ENCODE measurements around the gene SIRT5. TPM values are rescaled to one million over a fixed set of nuclear protein-coding genes. Genes with fewer than 3 reads are reported as not detected.
A peak's percentile ranks its signal among the peaks of the same experiment; 100 is the strongest.

SIRT5 gene
- total and polyA plus RNA-seq, 5 donors from 2014 or later, result 8.2 to 12.5 (median 10.1) TPM

DNA sequence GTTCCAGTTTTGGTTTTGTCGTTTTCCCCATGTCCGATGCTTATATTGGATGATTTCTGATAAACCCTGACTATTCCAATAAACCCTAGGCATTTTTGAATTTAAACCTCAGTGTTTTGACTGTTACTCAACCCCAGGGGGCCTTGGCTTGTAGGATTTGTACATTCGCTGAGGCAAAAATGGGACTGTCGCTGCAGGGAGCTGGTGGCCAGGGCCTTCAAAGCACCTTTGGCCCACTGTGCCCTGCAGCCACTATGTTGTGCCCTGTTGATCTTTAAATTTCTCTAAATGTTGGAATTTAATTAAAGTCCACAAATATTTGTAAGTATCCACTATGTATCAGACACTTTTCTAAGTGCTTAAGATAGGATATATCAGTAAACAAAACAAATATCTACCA lies 31.2 kb downstream of the SIRT5 start:
- no peak overlapping the region for H3K27ac Mint-ChIP-seq
- H3K4me1 Mint-ChIP-seq, result peaks cover 0 to 4% (median 2%) of the 10 kb centered on the region in 4 donors
- no peaks in the 10 kb centered on the region for H3K27me3 ChIP-seq (ENCODE audit: control insufficient read depth, insufficient read depth, low read length)
- H3K9me3 Mint-ChIP-seq, result no peaks in the 10 kb centered on the region
- H3K4me1 ChIP-seq (ENCODE audit: control insufficient read depth, insufficient read depth, low read length, poor library complexity, severe bottlenecking), result no peaks in the 10 kb centered on the region
- H3K36me3 Mint-ChIP-seq, result peaks cover 31% of the 10 kb centered on the region
- peaks cover 18% of the 10 kb centered on the region for H3K36me3 ChIP-seq (ENCODE audit: control insufficient read depth, insufficient read depth, low read length)
- DNase-seq (no peak), ATAC-seq (ENCODE audit: low read depth in 2 of 2) (no peak)
- no peak overlapping the region for H3K4me3 ChIP-seq (ENCODE audit: low read depth, low read length)
- H3K4me3 Mint-ChIP-seq, result no peak overlapping the region
- H3K27ac ChIP-seq (ENCODE audit: insufficient read depth, low read length, poor library complexity, severe bottlenecking), result no peak overlapping the region
- H3K27me3 Mint-ChIP-seq, result no peaks in the 10 kb centered on the region
- no peaks in the 10 kb centered on the region for H3K9me3 ChIP-seq (ENCODE audit: control insufficient read depth in 2 of 2, low read length in 2 of 2)

DNA sequence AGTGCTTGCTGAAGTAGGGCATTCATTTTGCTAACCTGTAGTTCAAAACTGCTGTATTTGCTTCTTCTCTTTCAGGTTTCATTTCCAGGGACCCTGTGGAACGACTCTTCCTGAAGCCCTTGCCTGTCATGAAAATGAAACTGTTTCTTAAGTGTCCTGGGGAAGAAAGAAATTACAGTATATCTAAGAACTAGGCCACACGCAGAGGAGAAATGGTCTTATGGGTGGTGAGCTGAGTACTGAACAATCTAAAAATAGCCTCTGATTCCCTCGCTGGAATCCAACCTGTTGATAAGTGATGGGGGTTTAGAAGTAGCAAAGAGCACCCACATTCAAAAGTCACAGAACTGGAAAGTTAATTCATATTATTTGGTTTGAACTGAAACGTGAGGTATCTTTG lies 37.3 kb downstream of the SIRT5 start:
- Histone ChIP-seq H3K36me3 (ENCODE audit: control insufficient read depth, insufficient read depth, low read length) (no peaks in the 10 kb centered on the region), H3K9me3 (ENCODE audit: control insufficient read depth in 2 of 2, low read length in 2 of 2) (no peaks in the 10 kb centered on the region), H3K27me3 (ENCODE audit: control insufficient read depth, insufficient read depth, low read length) (no peaks in the 10 kb centered on the region), H3K4me1 (ENCODE audit: control insufficient read depth, insufficient read depth, low read length, poor library complexity, severe bottlenecking) (peaks cover 19% of the 10 kb centered on the region), H3K27ac (ENCODE audit: insufficient read depth, low read length, poor library complexity, severe bottlenecking) (no peak overlapping the region), H3K4me3 (ENCODE audit: low read depth, low read length) (no peak overlapping the region)
- H3K9me3 Mint-ChIP-seq, result no peaks in the 10 kb centered on the region
- DNase-seq, result peak in 1 of 3 donors; percentile 43
- peak overlapping the region in 3 of 4 donors; percentile 10 to 16 (median 10) for H3K4me3 Mint-ChIP-seq
- no peak for ATAC-seq (ENCODE audit: low read depth in 2 of 2)
- peaks cover 11 to 40% (median 27%) of the 10 kb centered on the region in 4 donors for H3K4me1 Mint-ChIP-seq
- H3K27me3 Mint-ChIP-seq, result no peaks in the 10 kb centered on the region
- H3K27ac Mint-ChIP-seq, result peak overlapping the region in 2 of 3 donors; percentile 9 to 10
- peaks cover 8% of the 10 kb centered on the region for H3K36me3 Mint-ChIP-seq

DNA sequence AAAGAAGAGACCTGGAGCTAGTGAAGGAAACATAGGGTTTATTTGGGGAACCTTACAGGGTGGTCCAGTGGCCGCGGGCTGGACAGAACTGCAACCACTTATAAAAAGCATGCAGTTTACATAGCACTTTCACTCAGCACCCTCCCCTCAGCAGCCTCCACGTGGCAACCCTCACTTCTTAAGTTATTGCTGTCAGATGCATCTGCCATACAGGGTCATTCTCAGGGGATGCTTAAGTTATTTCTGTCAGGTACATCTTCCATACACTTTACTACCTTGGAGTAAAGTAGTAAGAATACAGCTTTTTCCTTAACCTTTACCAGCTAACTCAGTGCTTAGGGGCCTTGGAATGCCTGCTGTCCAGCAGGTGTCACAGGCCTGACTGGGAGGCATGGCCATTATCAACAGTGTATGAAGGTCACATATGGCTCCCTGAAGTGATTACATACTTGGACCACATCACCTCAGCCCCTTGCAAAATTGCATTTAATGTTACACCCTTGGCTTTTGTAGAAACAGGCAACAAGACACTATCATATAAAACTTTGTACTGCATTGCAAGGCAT lies 38.7 kb downstream of the SIRT5 start:
- H3K4me3 Mint-ChIP-seq, result peak overlapping the region; percentile 43 to 99 (median 95)
- H3K9me3 Mint-ChIP-seq, result no peaks in the 10 kb centered on the region
- ATAC-seq (ENCODE audit: low read depth in 2 of 2) (no peak), DNase-seq (no peak)
- H3K36me3 Mint-ChIP-seq, result peaks cover 14% of the 10 kb centered on the region
- H3K36me3 ChIP-seq (ENCODE audit: control insufficient read depth, insufficient read depth, low read length), result peaks cover 8% of the 10 kb centered on the region
- no peak overlapping the region for H3K4me3 ChIP-seq (ENCODE audit: low read depth, low read length)
- no peaks in the 10 kb centered on the region for H3K9me3 ChIP-seq (ENCODE audit: control insufficient read depth in 2 of 2, low read length in 2 of 2)
- no peak overlapping the region for H3K27ac ChIP-seq (ENCODE audit: insufficient read depth, low read length, poor library complexity, severe bottlenecking)
- H3K27me3 ChIP-seq (ENCODE audit: control insufficient read depth, insufficient read depth, low read length), result no peaks in the 10 kb centered on the region
- H3K4me1 ChIP-seq (ENCODE audit: control insufficient read depth, insufficient read depth, low read length, poor library complexity, severe bottlenecking), result peaks cover 26% of the 10 kb centered on the region
- peak overlapping the region in 1 of 3 donors; percentile 97 for H3K27ac Mint-ChIP-seq
- H3K27me3 Mint-ChIP-seq, result no peaks in the 10 kb centered on the region
- peaks cover 20 to 52% (median 35%) of the 10 kb centered on the region in 4 donors for H3K4me1 Mint-ChIP-seq

DNA sequence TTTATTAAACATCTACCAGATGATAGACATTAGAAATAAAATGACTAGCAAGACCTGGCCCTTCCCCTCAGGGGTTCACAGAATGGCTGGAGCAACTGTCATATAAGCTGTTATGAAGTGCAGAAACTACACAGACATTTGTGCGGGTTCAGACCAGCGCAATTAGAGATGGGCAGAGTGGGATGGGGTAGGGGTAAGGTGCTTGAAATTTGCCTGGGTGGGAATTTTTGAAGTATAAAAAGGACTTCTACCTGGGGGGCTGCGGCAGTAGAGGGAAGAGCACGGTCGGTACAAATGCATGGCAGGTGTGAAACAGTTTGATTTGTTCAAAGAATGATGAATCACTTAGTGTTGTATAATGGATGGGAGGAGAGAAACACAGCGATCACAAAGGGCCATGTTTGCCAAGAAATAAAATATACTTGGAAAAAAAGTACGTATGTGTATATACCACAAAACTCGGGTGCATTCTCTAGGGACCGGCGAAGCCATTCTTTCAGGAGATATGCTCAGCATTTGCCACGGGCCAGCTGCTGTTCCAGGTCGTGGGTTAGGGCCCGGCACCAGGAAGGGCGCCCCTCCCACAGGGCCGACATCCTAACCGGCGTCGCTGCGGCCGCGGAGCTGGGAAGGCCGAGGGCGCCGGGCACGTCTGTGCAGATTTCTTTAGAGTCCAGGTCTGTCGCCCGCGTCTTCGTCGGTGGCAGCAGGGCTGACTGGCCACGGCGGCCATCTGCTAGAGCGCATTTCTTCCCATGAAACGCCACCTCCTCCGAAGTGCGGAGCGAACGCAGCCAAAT lies 39.9 kb downstream of the SIRT5 start:
- H3K36me3 Mint-ChIP-seq, result peaks cover 18% of the 10 kb centered on the region
- no peak for ATAC-seq (ENCODE audit: low read depth in 2 of 2)
- H3K9me3 ChIP-seq (ENCODE audit: control insufficient read depth in 2 of 2, low read length in 2 of 2), result no peaks in the 10 kb centered on the region
- H3K27me3 Mint-ChIP-seq, result no peaks in the 10 kb centered on the region
- peaks cover 26% of the 10 kb centered on the region for H3K4me1 ChIP-seq (ENCODE audit: control insufficient read depth, insufficient read depth, low read length, poor library complexity, severe bottlenecking)
- peak overlapping the region; percentile 94 to 99 (median 96) for H3K4me3 Mint-ChIP-seq
- peaks cover 18% of the 10 kb centered on the region for H3K36me3 ChIP-seq (ENCODE audit: control insufficient read depth, insufficient read depth, low read length)
- no peaks in the 10 kb centered on the region for H3K27me3 ChIP-seq (ENCODE audit: control insufficient read depth, insufficient read depth, low read length)
- peak overlapping the region; percentile 52 to 98 (median 97) for H3K27ac Mint-ChIP-seq
- DNase-seq, result peak in 1 of 3 donors; percentile 24
- peaks cover 20 to 61% (median 41%) of the 10 kb centered on the region in 4 donors for H3K4me1 Mint-ChIP-seq
- peak overlapping the region; percentile 96 for H3K4me3 ChIP-seq (ENCODE audit: low read depth, low read length)
- H3K9me3 Mint-ChIP-seq, result no peaks in the 10 kb centered on the region
- H3K27ac ChIP-seq (ENCODE audit: insufficient read depth, low read length, poor library complexity, severe bottlenecking), result peak overlapping the region; percentile 84

DNA sequence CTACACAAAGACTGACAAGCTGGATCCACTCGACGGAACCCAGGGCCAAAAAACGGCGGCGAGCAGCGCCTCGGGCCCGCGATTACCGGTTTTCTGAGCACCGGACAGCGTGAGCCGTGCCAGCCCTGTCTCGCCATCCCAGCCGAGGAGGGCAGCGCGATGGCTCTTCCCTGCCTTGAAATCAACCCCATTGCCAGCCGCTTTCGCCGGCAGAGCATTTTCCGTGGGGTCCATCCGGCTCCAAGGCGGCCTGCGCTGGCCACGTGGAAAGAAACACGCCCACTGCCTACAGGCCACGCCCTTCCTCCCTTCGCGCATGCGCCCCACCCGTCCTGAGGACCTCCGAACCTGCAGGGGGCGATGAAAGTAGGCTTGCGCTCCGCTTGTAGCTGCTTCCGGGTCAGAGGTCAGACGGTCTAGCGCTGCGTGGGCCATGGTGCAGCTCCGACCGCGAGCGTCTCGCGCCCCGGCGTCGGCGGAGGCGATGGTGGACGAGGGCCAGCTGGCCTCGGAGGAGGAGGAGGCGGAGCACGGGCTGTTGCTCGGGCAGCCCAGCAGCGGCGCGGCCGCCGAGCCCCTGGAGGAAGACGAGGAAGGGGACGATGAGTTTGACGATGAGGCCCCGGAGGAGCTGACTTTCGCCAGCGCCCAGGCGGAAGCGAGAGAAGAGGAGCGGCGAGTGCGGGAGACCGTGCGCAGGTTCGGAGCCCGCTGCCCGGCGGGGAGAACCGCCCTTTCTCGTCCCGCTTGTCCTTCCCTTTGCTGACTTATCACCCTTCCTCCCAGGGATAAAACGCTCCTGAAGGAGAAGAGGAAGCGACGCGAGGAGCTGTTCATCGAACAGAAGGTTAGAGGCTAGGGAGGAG lies 40.8 kb downstream of the SIRT5 start, which contains the start of gene NOL7:
Gene NOL7, plus strand, starts transcription at position 410 of the 866 bp plus-strand sequence. Its CDS starts 24 bp downstream, at position 434.
- peaks cover 20 to 61% (median 42%) of the 10 kb centered on the region in 4 donors for H3K4me1 Mint-ChIP-seq
- DNase-seq, result peak; percentile 98

DNA sequence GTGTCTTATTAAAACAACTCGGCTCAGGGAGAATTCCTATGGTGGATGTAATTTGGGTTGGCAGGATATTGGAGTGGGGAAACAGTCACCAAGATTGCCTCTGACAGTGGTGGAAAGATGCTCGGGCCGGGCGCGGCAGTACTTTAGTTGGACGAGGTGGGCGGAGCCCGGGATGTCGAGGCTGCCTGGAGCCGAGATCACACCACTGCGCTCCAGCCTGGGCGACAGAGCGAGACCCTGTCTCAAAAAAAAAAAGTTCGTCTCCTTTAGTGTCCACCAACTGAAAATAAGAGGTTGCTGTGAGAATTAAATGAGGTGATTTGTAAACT lies 41.4 kb downstream of the SIRT5 start:
- Mint-ChIP-seq H3K9me3 (no peaks in the 10 kb centered on the region), H3K27ac (peak overlapping the region; percentile 97 to 98 (median 98)), H3K27me3 (no peaks in the 10 kb centered on the region), H3K4me1 (peaks cover 20 to 57% (median 42%) of the 10 kb centered on the region in 4 donors), H3K36me3 (peaks cover 18% of the 10 kb centered on the region), H3K4me3 (peak overlapping the region; percentile 94 to 99 (median 96))
- Histone ChIP-seq H3K27me3 (ENCODE audit: control insufficient read depth, insufficient read depth, low read length) (no peaks in the 10 kb centered on the region), H3K27ac (ENCODE audit: insufficient read depth, low read length, poor library complexity, severe bottlenecking) (peak overlapping the region; percentile 84), H3K36me3 (ENCODE audit: control insufficient read depth, insufficient read depth, low read length) (peaks cover 30% of the 10 kb centered on the region), H3K4me1 (ENCODE audit: control insufficient read depth, insufficient read depth, low read length, poor library complexity, severe bottlenecking) (peaks cover 26% of the 10 kb centered on the region), H3K4me3 (ENCODE audit: low read depth, low read length) (peak overlapping the region; percentile 96), H3K9me3 (ENCODE audit: control insufficient read depth in 2 of 2, low read length in 2 of 2) (no peaks in the 10 kb centered on the region)
- ATAC-seq (ENCODE audit: low read depth in 2 of 2) (no peak), DNase-seq (peak; percentile 35 to 39 (median 38))

More for the DNA sequence above, 40.8 kb downstream of the SIRT5 start, which contains the start of gene NOL7:
- Histone ChIP-seq H3K27me3 (ENCODE audit: control insufficient read depth, insufficient read depth, low read length) (no peaks in the 10 kb centered on the region), H3K4me3 (ENCODE audit: low read depth, low read length) (peak within 1 kb of the TSS; percentile 96), H3K4me1 (ENCODE audit: control insufficient read depth, insufficient read depth, low read length, poor library complexity, severe bottlenecking) (peaks cover 26% of the 10 kb centered on the region), H3K9me3 (ENCODE audit: control insufficient read depth in 2 of 2, low read length in 2 of 2) (no peaks in the 10 kb centered on the region), H3K27ac (ENCODE audit: insufficient read depth, low read length, poor library complexity, severe bottlenecking) (peak within 1 kb of the TSS; percentile 84), H3K36me3 (ENCODE audit: control insufficient read depth, insufficient read depth, low read length) (peaks cover 24% of the 10 kb centered on the region)
- Mint-ChIP-seq H3K27ac (peak within 1 kb of the TSS; percentile 97 to 98 (median 98)), H3K9me3 (no peaks in the 10 kb centered on the region), H3K36me3 (peaks cover 18% of the 10 kb centered on the region), H3K4me3 (peak within 1 kb of the TSS; percentile 94 to 99 (median 96)), H3K27me3 (no peaks in the 10 kb centered on the region)
- peak; percentile 94 for ATAC-seq (ENCODE audit: low read depth in 2 of 2)

DNA sequence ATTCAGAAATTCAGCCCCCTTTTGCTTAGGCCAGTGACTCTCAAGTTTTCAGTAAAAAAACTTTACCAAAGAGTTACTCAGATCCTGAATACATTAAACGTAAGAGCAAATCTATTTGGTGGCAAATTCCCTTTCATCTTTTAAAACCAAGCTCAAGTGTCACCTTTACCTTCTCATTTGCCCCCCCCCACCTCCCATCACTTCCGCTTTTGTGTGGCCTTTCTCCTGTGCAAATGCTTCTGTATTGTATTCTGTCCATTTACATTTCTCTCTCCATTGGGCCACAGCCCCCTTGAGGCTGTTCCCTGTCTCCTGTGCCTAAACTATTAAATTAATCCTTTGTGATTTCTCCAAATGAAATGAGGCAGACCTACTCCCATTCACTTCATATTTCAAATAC lies 42.7 kb downstream of the SIRT5 start:
- Histone ChIP-seq H3K9me3 (ENCODE audit: control insufficient read depth in 2 of 2, low read length in 2 of 2) (no peaks in the 10 kb centered on the region), H3K27me3 (ENCODE audit: control insufficient read depth, insufficient read depth, low read length) (no peaks in the 10 kb centered on the region), H3K4me3 (ENCODE audit: low read depth, low read length) (no peak overlapping the region), H3K27ac (ENCODE audit: insufficient read depth, low read length, poor library complexity, severe bottlenecking) (peak overlapping the region; percentile 84), H3K36me3 (ENCODE audit: control insufficient read depth, insufficient read depth, low read length) (peaks cover 43% of the 10 kb centered on the region), H3K4me1 (ENCODE audit: control insufficient read depth, insufficient read depth, low read length, poor library complexity, severe bottlenecking) (peaks cover 26% of the 10 kb centered on the region)
- Mint-ChIP-seq H3K4me1 (peaks cover 16 to 55% (median 37%) of the 10 kb centered on the region in 4 donors), H3K4me3 (peak overlapping the region; percentile 94 to 99 (median 96)), H3K36me3 (peaks cover 25% of the 10 kb centered on the region), H3K9me3 (no peaks in the 10 kb centered on the region), H3K27ac (peak overlapping the region in 2 of 3 donors; percentile 87 to 98), H3K27me3 (no peaks in the 10 kb centered on the region)
- DNase-seq (no peak), ATAC-seq (ENCODE audit: low read depth in 2 of 2) (no peak)
